Endometrial microvascular endothelial cells (primary cell): Measurements from ENCODE around the gene PACRG. TPM values are rescaled to one million over a fixed set of nuclear protein-coding genes. Genes with fewer than 3 reads are reported as not detected.
"Not testable (repeated sequence)": the region's sequence is repeated elsewhere in the genome, so short reads cannot be mapped to it uniquely, and the experiment has no call there.

ENCODE experiments used
- in situ Hi-C: cut with HindIII; loops from 2 replicates; pipeline ENCODE4 v1.10.0; 2017; ENCODE audit warnings: low sequenced_read_pairs, low pct_unique_long_range_greater_than_20kb; ENCODE audit errors: inconsistent ontology term
- total RNA-seq: library from RNA; depleted of rRNA; stranded (reverse); fragments of >200 nt; gene quantifications from one replicate; pipeline ENCODE4 v1.2.3, GENCODE V29; 2015; ENCODE audit errors: inconsistent ontology term

The PACRG gene
- total RNA-seq, 1 donor from 2014 or later, result not detected

DNA sequence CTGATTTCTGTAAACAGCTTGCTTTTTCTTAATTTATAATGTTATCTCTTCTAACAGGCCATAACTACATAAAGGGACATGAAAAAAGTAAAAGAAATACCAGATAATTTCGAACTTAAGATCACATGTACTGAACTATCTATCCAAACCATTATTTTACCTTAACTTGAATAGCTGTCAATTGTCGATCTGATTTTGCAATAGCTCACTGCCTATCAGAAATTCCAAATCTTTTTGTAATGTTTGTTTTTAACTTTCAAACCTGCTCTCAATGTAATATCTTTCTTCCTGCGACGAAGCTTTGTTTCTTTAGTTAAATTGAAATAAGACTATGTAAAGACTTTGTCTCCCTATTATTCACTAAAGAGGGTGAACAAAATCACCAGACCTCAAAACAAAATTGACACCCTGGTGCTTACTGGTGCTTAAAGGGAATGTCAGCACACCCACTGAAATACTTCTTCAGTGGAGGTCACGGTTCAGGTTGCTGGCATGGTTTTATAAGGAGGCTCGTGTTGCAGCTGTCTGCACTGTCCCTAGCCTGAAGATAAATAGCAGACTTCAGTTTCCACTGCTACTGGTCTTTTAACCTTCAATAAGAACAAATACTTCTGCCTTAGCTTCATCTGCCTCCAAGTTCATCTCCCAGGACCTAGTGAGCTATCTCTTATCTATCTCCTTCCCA, 569.2 kb downstream of the PACRG start:
- in situ Hi-C loops, result no loop called here

DNA sequence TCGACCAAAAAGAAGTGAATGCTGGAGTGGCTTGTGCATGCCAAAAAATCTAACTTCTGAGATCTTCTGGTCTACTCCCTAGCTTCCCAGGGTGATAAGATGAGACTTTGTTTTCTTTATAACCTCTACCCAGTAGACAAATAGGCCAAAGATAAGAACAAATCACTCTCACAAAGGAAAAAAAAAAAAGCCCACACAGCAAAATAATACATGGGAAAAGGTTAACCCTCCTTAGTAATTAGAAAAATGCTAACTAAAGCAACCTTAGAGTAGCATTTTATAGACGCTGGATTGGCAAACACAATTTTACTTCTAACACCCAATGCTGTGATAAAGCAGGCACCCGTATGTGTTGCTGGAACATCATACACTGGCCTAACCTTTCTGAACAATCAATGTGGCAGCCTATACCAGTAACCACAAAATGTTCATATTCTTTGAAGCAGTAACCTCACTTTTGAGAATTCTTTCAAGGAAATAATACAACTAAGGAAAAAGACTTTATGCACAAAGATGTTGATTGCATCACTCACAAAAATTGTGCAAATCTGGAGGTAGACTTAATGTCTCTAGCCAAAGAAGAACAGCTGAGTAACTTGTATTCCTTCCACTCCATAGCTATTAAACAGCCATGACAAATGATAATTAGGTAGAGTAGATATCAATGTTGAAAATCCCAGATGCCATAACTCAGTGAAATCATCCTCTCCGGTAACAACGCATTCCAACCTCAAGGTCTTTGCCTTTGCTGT, 570.5 kb downstream of the PACRG start:
- in situ Hi-C loops, result no loop called here

DNA sequence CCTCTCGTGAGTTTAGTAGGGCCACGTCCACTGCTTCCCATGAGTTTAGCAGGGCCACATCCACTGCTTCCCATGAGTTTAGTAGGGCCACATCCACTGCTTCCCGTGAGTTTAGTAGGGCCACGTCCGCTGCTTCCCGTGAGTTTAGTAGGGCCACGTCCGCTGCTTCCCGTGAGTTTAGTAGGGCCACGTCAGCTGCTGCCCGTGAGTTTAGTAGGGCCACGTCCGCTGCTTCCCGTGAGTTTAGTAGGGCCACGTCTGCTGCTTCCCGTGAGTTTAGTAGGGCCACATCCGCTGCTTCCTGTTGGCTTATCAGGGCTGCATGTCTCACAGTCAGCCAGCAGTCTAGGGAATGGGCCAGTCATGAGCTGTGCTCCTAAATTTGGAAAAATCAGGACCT, 573.1 kb downstream of the PACRG start:
- in situ Hi-C loops, result no loop called here

DNA sequence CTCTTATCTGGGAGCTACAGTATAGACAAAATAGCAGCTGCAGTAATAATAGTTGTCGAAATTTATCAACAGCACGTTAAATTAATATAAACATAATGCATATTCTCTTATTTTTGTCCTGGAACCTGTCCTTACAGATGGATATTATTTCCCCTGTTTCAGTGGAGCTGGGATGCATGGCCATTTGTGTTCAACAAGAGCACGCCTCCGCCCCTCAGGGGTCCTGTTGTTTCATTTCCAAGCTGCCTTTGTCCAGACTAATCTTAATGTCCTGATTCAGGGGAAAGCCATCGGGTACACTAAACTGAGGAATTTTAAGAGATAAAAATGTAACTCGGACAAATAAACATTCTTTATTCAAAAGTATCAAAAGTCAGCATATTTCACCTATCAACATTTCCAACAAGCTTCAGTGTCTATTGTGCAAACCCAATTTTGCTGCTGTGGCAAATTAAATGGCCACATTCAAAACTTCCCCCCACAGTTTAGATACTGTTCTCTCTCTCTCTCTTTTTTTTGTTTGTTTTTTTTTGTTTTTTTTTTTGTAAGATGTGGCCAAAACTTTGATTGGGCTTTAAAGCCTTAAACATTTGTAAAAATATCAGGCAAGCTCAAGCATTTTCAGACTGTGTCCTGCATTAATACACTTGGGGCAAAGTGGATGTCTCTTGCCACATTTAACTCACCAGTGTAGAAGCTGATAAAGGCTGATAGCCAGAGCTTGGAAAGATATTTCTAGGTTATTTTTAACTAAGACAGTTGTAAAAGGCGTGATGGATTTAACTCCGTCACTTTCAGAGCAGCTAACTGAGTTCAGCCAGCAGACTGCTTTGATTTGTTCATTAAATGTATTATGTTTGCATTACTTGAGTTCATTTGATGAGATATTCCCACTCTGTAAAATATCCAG, 574.2 kb downstream of the PACRG start:
- in situ Hi-C loops, result no loop called here

DNA sequence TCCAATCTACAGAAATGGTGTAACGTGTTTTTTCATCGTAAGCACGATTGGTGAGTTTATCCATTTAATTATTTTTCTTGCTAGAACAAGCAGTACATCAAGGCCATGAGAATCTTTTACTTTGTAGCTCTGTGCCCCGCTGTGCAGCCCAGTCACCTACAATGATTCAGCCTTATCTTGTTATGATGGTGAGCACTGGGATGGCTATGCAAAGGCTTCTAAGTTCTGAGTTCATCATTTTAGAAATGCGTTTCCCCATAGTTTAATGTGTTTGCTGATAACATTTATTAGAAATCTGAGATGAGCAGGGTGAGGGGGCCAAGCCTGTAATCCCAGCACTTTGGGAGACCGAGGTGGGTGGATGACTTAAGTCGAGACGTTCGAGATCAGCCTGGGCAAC, 575.0 kb downstream of the PACRG start:
- in situ Hi-C loops, result no loop called here

DNA sequence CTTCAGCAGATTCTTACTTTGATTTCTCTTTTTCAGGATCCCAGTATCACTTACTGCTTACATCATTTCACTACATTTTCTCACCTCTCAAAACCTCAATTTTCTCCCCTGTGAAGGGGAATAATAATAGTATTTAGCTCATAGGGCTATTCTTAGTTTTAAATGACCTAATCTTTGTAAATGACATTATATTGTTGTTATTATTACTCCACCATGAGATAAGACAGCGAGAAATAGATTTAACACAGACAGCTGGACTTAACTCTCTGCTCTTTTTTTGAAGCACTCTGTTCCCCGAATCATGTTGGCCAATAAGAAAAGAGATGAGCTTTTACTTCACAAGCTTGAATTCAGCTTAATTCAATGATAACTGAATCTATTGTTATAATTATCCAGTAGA, 578.2 kb downstream of the PACRG start:
- in situ Hi-C loops, result no loop called here

DNA sequence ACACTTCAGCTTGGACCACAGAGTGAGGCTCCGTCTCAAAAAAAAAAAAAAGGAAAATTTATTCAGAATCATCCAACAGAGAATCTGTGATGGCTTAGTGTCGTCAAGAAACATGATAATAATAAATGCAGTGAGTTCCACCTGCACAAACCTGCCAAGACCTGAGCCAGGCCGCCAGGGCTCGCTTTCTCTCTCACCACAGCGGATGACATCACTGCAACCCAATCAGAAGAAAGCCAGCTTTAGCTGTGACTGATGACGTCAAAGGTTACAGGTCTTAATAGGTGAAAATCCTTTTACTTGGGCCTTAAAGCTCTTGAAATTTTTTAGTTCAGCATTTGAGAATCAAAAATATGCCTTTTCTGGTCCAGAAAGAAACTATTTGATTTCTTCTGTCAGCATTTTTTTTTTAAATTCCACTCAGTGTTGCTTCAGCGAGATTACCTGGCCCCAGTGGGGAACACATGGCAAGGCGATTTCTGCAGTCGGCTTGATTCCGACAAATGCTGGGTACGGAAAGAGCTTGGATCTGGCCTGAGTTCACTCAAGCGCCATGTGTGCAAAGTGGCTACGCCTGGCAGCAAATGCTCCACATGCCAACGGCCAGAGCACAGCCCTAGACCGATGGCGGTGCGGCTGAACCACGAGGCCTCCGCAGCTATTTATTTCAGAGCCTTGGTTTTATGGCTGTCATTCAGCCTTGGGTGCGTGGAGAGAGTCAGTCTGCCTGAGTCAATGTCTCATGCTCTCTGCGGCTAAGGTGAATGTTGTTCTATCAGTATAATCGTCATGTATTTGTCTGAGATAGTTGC, 581.1 kb downstream of the PACRG start:
- in situ Hi-C loops, result no loop called here

DNA sequence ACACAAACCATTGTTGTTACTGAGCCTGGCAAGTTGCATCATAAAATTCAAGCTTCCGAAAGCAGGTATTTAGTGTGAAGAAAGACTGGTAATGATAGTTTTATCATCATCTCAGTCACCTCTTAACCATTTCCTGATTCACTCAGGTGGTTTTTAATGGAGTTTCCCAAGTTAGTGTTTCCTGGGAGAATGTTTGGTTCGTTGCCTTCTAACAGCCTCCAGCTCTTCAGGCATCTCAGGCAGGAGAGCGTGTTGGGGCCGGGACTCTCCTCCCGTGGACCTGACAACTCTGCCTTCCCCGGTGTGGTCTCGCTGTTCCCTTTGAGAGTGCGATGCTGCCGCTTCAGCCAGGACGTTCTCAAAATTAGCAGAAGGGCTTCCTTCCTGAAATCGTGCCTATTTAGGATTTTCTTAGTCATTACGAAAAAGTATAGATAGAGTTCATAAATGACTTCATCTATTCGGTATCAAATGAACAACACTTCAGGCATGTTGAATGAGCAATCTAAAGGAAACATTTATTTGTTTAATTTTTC, 581.8 kb downstream of the PACRG start:
- in situ Hi-C loops, result no loop called here

DNA sequence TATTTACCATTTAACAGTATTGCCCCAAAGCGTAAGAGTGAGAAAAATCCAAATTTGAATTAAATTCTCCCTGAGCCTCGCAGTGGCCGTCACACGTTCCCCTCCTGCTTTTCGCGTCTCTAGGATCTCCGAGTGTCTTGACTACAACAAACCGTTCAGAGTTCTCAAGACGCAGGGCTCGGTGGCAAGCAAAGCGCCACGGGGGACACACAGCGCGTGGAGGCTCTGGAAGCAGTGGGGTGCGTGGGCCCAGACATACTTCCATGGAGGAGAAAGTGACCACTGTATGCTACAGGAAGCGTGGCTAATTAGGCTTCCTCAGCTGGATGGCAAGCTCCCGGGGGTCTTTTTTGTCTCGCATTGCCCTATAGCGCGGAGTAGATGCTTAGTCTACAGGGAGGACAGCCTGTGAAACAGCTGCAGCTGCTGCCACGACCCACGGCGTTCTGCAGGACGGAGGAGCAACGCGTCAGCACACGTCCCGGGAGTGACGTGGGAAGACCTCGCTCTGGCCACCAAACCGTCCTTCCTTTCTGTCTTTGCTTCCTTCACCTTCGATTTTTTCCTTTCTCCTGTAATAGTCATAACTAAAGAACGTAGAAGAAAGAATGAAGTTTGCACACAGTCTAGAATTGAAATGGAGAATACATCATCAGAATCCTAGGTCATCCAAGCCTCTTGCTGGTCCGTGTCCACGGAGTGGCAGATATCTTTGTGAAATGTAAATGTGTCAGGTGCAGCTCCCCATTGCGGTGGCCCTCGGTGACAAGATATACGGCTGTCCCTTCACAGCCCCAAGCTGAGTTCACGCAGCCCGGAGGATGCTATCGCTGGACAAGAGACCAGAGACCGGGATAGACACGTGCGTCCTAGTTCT, 582.6 kb downstream of the PACRG start:
- in situ Hi-C loops, result no loop called here

DNA sequence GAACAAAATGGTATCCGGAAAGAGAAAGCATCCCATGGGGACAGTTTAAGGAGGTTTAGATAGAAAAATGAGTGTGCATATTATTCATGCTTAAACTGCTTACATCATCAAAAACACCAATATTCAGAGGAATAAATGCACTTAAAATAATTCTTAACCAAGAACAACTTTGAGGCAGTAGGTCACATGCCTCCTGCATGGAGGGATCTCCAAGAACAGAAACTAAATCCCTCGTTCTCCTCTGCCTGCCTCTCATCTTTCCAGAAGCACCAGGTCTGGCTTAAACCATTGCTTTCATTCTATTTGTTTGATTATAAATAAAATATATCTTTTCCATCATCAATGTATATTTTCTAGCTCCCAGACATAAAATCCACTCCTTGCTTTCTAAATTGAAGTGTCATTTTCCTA, 583.2 kb downstream of the PACRG start:
- in situ Hi-C loops, result no loop called here

DNA sequence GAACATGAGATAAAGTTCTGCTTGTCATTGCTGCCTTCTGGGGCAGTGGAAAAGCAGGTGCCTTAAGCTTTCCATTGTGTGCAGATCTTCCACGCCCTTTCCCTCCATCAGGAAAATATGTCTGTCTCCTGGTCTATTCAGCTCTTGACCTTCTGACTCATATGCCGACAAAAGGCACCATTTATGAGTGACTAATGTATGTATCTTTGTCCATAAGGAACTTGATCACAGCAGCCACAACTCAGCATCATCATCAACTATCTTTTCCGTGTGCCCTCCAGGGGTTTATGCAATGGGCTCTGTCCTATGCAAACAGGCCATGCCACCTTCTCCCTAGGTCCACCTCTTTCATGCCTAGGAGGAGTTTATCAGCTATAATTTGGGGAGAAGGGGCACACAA, 584.1 kb downstream of the PACRG start:
- in situ Hi-C loops, result no loop called here

DNA sequence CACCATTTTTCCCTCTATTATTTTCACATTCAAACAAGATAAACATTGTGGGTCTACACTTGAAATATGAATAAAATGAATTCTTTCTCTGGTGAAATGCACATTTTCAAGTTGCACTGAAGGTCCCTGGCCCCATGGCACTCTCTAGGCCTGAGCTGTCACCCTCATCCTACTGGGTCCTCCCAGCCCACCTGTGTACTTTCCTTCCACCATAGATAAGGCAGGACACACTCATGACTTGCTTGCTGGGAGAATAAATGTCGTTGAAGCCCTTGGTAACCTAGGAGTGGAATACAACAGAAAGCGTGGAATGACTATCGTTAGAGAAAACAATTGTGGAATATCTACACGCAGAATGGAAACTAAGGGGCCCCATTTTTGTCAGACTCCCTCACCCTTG, 585.8 kb downstream of the PACRG start:
- in situ Hi-C loops, result no loop called here

DNA sequence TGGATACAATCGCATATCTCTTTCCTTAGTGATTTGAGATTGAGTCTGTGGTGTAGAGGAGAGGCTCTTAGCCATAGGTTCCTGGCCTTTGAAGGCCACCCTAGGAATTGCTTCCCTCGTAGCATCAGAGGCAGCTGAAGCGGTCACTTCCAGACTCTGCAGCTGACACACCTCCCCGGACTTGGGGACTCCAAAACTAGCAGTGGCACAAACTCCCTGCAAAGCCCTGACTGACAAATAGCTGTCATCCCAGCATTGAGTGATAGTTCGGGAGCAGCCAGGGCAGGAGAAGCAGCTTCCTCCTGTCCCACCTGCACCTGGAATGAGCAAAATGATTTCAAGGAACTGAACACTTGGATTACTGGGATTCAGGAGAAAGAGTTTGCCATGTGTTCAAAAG, 586.2 kb downstream of the PACRG start:
- in situ Hi-C loops, result no loop called here

DNA sequence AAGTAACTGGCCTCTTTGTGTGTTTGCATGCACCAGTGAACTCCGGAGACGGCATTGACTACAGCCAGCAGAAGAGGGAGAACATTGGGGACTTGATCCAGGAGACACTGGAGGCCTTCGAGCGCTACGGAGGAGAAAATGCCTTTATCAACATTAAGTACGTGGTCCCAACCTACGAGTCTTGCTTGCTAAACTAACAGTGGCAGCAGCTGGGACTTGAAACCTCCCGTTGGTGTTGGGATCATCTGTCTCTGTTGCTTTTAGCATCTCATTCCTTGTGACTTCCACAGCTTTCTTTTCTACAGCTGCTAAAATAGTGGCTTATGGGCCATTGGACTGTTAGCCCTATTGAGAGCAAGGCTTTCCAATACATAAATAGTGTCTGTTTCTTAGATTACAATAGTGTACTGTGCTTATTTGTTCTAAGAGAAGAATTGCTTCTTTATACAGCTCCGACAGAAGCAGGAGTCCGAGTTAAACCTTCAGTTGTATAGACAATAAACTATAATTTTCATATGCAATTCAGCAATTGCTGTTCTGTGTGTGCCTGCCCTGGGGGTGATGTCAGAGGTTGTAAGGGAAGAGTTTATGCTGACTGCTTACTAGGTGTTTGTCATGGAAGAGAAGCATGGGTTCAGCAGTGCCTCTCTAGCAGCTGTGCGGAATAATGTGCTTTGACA, 587.2 kb downstream of the PACRG start:
- in situ Hi-C loops, result no loop called here

DNA sequence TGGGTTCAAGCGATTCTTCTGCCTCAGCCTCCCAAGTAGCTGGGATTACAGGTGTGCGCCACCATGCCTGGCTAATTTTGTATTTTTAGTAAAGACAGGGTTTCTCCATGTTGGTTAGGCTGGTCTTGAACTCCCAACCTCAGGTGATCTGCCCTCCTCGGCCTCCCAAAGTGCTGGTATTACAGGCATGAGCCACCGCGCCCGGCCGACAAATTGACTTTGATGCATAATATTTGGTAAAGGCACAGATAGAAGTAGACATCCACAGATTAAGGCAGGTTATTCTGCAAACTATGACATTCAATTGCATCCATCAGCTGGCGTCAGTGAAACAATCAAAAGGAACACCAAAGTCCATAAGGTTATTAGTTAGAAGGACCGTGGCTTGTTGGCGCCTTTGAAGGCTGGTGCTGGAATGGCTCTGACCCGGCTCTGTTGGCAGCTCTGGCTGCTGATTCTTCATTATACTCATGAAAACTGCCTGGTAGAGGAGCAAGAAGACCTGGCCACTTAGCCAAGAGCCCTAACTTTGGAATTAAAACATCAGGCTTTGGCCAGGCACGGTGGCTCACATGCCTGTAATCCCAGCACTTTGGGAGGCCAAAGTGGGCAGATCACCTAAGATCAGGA, 589.2 kb downstream of the PACRG start:
- in situ Hi-C loops, result not testable (repeated sequence)

DNA sequence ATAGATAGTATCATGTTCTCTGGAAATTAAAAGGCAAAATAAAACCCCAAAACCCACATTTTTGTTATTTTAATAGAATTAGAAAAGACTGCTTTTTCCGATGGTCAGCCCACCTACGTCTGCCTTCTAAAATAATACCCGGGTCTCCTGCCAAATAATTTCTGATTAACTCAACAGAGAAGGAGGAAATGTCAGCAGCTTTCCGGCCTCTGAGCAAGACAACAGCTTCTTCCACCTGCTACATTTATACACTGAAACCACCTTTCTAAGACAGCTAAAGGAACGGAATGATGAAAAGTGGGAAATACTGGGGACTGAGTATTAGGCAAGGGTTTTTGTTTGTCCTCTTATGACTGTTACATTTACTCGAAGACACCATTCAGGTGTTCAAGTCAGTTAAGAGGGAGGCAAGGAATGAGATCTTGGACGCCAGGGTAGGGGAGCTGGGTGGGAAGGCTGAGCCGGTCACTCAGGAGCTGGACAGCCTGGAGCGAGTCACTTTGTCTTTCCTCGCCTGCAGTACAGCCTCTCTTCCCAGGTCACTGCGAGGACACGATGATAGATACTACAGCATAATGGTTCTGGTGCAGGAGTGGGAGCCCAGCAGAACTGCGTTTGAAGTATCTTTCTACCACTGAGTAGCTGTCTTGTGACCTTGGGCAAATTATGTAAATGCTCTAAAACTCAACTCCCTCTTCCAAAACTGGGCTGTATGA, 590.5 kb downstream of the PACRG start:
- in situ Hi-C loops, result no loop called here
